ENCODE measurements around the gene DHH.

DNA sequence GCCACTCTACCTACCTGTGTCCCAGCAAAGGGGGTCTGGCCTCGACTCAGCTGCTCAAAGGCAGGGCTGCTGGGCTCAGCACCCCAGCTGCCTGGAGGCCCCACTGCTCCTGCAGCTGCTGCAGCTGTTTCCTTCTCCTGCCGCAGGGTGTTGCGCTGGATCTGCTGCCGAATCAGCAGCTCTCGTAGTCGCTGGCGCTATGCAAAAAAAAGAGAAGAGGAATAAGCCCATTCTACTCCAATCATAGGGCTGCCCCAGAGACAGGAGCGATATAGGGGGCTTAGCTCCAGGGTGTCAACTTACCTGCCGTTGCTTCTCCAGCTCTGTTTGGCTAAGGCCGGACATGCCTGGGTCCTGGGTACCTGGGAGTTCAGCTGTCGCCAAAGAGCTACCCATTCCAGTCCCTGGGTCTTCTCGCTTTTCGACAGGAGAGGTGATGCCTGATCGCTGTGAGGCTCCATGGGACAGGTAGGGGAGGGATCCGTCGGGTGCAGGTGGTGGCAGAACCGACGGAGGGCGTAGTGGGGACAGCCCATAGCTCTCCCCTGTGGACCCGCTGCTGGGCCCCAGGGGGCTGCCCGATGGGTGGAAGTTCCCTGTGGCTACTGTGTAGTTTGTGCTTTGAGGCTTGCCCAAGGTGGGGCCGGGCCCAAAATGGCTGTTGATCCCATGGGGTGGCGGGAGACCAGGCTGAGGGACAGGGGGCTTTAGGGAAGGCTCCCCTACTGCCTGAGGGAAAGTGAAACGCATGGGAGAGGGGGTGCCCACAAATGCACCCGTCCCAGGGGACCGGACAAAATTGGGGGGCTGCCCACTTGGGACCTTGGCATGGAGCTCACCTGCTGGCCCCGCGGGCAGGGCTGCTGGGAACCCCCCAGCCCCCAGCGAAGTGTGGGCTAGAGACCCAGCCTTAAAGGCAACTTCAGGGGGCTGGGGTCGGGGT, 54.9 kb downstream of the DHH start:
- TF ChIP-seq, protein P1, sequence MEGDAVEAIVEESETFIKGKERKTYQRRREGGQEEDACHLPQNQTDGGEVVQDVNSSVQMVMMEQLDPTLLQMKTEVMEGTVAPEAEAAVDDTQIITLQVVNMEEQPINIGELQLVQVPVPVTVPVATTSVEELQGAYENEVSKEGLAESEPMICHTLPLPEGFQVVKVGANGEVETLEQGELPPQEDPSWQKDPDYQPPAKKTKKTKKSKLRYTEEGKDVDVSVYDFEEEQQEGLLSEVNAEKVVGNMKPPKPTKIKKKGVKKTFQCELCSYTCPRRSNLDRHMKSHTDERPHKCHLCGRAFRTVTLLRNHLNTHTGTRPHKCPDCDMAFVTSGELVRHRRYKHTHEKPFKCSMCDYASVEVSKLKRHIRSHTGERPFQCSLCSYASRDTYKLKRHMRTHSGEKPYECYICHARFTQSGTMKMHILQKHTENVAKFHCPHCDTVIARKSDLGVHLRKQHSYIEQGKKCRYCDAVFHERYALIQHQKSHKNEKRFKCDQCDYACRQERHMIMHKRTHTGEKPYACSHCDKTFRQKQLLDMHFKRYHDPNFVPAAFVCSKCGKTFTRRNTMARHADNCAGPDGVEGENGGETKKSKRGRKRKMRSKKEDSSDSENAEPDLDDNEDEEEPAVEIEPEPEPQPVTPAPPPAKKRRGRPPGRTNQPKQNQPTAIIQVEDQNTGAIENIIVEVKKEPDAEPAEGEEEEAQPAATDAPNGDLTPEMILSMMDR (IDR thresholded peaks at IDR 0.05 in 2 of 3, conservative IDR thresholded peaks at IDR 0.05 in 1 of 3; ENCODE audit: control insufficient read depth in 2 of 3, extremely low read depth in 1 of 3, insufficient read depth in 1 of 3, low read depth in 3 of 3, low read length in 3 of 3), result no peak
- TF ChIP-seq BMI1 (IDR thresholded peaks at IDR 0.05; ENCODE audit: borderline replicate concordance), result no peak
